Nephron progenitor cell (in vitro differentiated cells): ENCODE data around the gene TM6SF1.
"Not testable (repeated sequence)": the region's sequence is repeated elsewhere in the genome, so short reads cannot be mapped to it uniquely, and the experiment has no call there.

Source experiments
- DNase-seq: peaks from one replicate; pipeline ENCODE4 v3.0.0; 2021
- H3K27ac Mint-ChIP-seq: 2 replicates; pipeline ENCODE4 v1.8.0; 2021; ENCODE audit warnings: mild to moderate bottlenecking, moderate library complexity, mixed read lengths
- H3K27me3 Mint-ChIP-seq: 2 replicates; pipeline ENCODE4 v1.8.0; 2021; ENCODE audit warnings: mild to moderate bottlenecking, low read depth, mixed read lengths; ENCODE audit not compliant: poor library complexity
- H3K36me3 Mint-ChIP-seq: 2 replicates; pipeline ENCODE4 v1.8.0; 2021; ENCODE audit warnings: low read depth, mixed read lengths
- H3K4me1 Mint-ChIP-seq: 2 replicates; pipeline ENCODE4 v1.8.0; 2021; ENCODE audit warnings: mixed read lengths
- H3K4me3 Mint-ChIP-seq: 2 replicates; pipeline ENCODE4 v1.8.0; 2021; ENCODE audit warnings: mild to moderate bottlenecking, moderate library complexity, mixed read lengths
- H3K9me3 Mint-ChIP-seq: 2 replicates; pipeline ENCODE4 v1.8.0; 2021; ENCODE audit warnings: mild to moderate bottlenecking, moderate library complexity, mixed read lengths
- TF ChIP-seq, protein P1 (sequence below): fragments of 200-600 bp; sonication (generic); IDR thresholded peaks from 2 replicates; pipeline ENCODE4 v1.5.0; 2021; ENCODE audit warnings: antibody characterized with exemption

Gene TM6SF1

DNA sequence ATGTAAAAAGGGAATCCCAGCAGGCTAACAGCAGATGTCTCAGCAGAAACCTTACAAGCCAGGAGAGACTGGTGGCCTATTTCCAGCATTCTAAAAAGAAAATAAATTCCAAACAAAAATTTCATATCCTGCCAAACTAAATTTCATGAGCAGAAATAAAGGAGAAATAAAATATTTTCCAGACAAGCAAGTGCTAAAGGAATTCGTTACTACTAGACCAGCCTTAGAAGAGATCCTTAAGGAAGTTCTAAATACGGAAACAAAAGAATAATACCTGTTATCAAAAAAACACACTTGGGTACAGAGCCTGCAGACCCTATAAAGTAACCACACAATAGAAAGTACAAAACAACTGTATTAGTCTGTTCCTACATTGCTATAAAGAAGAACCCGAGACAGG, 58.8 kb downstream of the TM6SF1 start:
- Mint-ChIP-seq H3K4me1 (no peaks in the 10 kb centered on the region), H3K27ac (no peak overlapping the region), H3K4me3 (no peak overlapping the region), H3K36me3 (peaks cover 95% of the 10 kb centered on the region), H3K27me3 (no peaks in the 10 kb centered on the region), H3K9me3 (peaks cover 62% of the 10 kb centered on the region)
- DNase-seq: no peak
- TF ChIP-seq, protein P1, sequence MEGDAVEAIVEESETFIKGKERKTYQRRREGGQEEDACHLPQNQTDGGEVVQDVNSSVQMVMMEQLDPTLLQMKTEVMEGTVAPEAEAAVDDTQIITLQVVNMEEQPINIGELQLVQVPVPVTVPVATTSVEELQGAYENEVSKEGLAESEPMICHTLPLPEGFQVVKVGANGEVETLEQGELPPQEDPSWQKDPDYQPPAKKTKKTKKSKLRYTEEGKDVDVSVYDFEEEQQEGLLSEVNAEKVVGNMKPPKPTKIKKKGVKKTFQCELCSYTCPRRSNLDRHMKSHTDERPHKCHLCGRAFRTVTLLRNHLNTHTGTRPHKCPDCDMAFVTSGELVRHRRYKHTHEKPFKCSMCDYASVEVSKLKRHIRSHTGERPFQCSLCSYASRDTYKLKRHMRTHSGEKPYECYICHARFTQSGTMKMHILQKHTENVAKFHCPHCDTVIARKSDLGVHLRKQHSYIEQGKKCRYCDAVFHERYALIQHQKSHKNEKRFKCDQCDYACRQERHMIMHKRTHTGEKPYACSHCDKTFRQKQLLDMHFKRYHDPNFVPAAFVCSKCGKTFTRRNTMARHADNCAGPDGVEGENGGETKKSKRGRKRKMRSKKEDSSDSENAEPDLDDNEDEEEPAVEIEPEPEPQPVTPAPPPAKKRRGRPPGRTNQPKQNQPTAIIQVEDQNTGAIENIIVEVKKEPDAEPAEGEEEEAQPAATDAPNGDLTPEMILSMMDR: no peak

DNA sequence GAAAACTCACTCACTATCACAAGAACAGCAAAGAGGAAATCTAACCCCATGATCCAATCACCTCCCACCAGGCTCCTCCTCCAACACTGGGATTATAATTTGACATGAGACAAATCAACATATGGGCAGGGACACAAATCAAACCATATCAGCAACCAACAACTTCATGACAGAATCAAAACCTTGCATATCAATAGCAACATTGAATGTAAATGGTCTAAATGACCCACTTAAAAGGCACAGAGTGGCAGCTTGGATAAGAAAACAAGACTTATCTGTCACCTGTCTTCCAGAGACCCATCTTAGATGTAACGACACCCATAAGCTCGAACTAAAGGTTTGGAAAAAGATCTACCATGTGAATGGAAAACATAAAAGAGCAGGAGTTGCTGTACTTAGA, 59.4 kb downstream of the TM6SF1 start:
- peaks cover 67% of the 10 kb centered on the region for H3K9me3 Mint-ChIP-seq
- no peak for DNase-seq
- no peaks in the 10 kb centered on the region for H3K27me3 Mint-ChIP-seq
- no peak overlapping the region for H3K4me3 Mint-ChIP-seq
- no peak overlapping the region for H3K27ac Mint-ChIP-seq
- H3K4me1 Mint-ChIP-seq: no peaks in the 10 kb centered on the region
- TF ChIP-seq, protein P1: no peak
- H3K36me3 Mint-ChIP-seq: peaks cover 95% of the 10 kb centered on the region

DNA sequence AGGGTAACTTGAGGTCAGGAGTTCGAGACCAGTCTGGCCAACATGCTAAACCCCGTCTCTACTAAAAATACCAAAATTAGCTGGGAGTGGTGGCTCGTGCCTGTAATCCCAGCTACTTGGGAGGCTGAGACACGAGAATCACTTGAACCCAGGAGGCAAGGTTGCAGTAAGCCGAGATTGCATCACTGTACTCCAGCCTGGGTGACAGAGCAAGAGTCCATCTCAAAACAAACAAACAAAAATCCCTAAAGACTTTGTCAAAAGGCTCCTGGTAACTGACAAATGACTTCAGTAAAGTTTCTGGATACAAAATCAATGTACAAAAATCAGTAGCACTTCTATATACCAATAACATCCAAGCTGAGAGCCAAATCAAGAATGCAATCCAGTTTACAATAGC, 62.1 kb downstream of the TM6SF1 start:
- Mint-ChIP-seq H3K36me3 (peaks cover 95% of the 10 kb centered on the region), H3K9me3 (peaks cover 82% of the 10 kb centered on the region)
- not testable (repeated sequence) for H3K27me3 Mint-ChIP-seq, H3K27ac Mint-ChIP-seq, H3K4me3 Mint-ChIP-seq, H3K4me1 Mint-ChIP-seq, DNase-seq

DNA sequence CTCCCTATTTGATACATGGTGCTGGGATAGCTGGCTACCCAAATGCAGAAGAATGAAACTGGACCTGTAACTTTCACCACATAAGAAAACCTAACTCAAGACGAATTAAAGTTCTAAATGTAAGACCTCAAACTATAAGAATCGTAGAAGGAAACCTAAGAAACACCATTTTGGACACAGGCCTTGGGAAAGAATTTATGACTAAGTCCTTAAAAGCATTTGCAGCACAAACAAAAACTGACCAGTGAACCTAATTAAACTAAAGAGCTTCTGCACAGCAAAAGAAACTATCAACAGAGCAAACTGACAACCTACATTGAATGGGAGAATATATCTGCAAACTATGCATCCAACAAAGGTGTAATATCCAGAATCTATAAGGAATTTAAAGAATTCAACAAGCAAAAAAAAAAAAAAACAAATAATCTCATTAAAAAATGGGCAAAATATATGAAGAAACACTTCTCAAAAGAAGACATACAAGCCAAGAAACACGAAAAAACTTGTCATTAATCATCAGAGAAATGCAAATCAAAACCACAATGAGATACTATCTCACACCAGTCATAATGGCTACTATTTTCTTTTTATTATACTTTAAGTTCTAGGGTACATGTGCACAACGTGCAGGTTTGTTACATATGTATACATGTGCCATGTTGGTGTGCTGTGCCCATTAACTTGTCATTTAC, 63.2 kb downstream of the TM6SF1 start:
- no peaks in the 10 kb centered on the region for H3K4me1 Mint-ChIP-seq
- no peak overlapping the region for H3K4me3 Mint-ChIP-seq
- DNase-seq: no peak
- TF ChIP-seq, protein P1: no peak
- no peaks in the 10 kb centered on the region for H3K27me3 Mint-ChIP-seq
- H3K9me3 Mint-ChIP-seq: peaks cover 74% of the 10 kb centered on the region
- H3K36me3 Mint-ChIP-seq: peaks cover 95% of the 10 kb centered on the region
- H3K27ac Mint-ChIP-seq: no peak overlapping the region

DNA sequence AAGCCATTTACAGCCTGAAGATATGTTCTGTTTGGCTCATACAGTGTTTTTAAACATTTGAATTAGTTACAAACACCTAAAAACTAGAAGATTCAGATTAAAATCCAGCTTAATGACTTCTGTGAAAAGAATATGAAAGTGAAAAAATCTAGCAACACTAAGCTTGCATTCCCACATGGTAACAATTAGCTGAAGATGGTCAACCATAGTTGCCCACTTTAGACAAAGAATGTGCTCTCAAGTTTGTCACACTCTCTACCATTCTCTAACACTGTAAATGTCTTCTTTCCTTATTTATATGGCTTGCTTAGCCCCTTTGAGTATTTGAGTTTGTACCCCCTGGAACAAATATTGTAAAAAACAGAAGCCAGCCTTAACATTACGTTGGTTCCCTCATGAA, 67.4 kb downstream of the TM6SF1 start:
- Mint-ChIP-seq H3K9me3 (peaks cover 31% of the 10 kb centered on the region), H3K4me1 (peaks cover 18% of the 10 kb centered on the region), H3K36me3 (peaks cover 73% of the 10 kb centered on the region), H3K27ac (no peak overlapping the region), H3K4me3 (no peak overlapping the region), H3K27me3 (no peaks in the 10 kb centered on the region)
- DNase-seq: no peak
- TF ChIP-seq, protein P1: no peak

DNA sequence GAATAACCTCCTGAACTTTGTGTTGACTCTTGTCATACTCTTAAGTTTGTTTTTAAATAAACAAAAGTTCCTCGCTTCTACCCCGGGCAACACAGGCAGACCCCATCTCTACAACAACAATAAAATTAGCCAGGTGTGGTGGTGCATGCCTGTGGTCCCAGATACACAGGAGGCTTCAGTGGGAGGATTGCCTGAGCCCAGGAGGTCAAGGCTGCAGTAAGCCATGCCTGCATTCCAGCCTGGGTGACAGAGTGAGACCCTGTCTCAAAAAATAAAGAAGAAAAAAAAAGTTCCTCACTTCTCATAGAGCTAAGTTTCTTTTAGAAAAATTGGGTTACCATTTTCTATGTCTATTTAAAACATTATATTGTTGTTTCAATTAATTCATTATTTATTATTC, 70.9 kb downstream of the TM6SF1 start:
- peak; percentile 5 for DNase-seq
- Mint-ChIP-seq H3K27me3 (no peaks in the 10 kb centered on the region), H3K27ac (no peak overlapping the region)

More for the DNA sequence above, 70.9 kb downstream of the TM6SF1 start:
- no peak overlapping the region for H3K4me3 Mint-ChIP-seq
- H3K9me3 Mint-ChIP-seq: peaks cover 3% of the 10 kb centered on the region
- TF ChIP-seq, protein P1: no peak
- peaks cover 66% of the 10 kb centered on the region for H3K36me3 Mint-ChIP-seq
- H3K4me1 Mint-ChIP-seq: peaks cover 21% of the 10 kb centered on the region
